Measurements from ENCODE around the gene PTPRN2.
"Not testable (repeated sequence)": the region's sequence is repeated elsewhere in the genome, so short reads cannot be mapped to it uniquely, and the experiment has no call there.

Gene PTPRN2

GRCh38 chr7:158516524-158516923 is 71.1 kb downstream of the PTPRN2 start:
- DNase-seq (ENCODE audit: low spot score), result no peak

GRCh38 chr7:158512869-158513268 is 74.8 kb downstream of the PTPRN2 start:
- DNase-seq (ENCODE audit: low spot score), result no peak

- DNase-seq (ENCODE audit: low spot score), result no peak
Measured at GRCh38 chr7:158512042-158512441, 75.6 kb downstream of the PTPRN2 start.

- peak; percentile 72 for DNase-seq (ENCODE audit: low spot score)
Measured at GRCh38 chr7:158508802-158509385, 78.7 kb downstream of the PTPRN2 start.

GRCh38 chr7:158508321-158508720 is 79.3 kb downstream of the PTPRN2 start:
- peak; percentile 73 for DNase-seq (ENCODE audit: low spot score)

GRCh38 chr7:158507917-158508316 is 79.7 kb downstream of the PTPRN2 start:
- DNase-seq (ENCODE audit: low spot score), result no peak

GRCh38 chr7:158507175-158507574 is 80.4 kb downstream of the PTPRN2 start:
- DNase-seq (ENCODE audit: low spot score), result not testable (repeated sequence)

- DNase-seq (ENCODE audit: low spot score), result no peak
Measured at GRCh38 chr7:158506626-158507025, 81.0 kb downstream of the PTPRN2 start.

GRCh38 chr7:158505683-158506082 is 81.9 kb downstream of the PTPRN2 start:
- DNase-seq (ENCODE audit: low spot score), result no peak

GRCh38 chr7:158502068-158502750 is 85.4 kb downstream of the PTPRN2 start:
- no peak for DNase-seq (ENCODE audit: low spot score)

GRCh38 chr7:158501393-158502067 is 86.1 kb downstream of the PTPRN2 start:
- DNase-seq (ENCODE audit: low spot score), result no peak

GRCh38 chr7:158500651-158501052 is 87.0 kb downstream of the PTPRN2 start:
- no peak for DNase-seq (ENCODE audit: low spot score)

GRCh38 chr7:158499082-158499455 is 88.6 kb downstream of the PTPRN2 start:
- DNase-seq (ENCODE audit: low spot score), result no peak

GRCh38 chr7:158498443-158499081 is 89.1 kb downstream of the PTPRN2 start:
- DNase-seq (ENCODE audit: low spot score), result no peak

GRCh38 chr7:158497627-158498026 is 90.0 kb downstream of the PTPRN2 start:
- no peak for DNase-seq (ENCODE audit: low spot score)

GRCh38 chr7:158495786-158496185 is 91.8 kb downstream of the PTPRN2 start:
- DNase-seq (ENCODE audit: low spot score), result no peak

- DNase-seq (ENCODE audit: low spot score), result no peak
Measured at GRCh38 chr7:158495216-158495615, 92.4 kb downstream of the PTPRN2 start.

GRCh38 chr7:158494643-158495042 is 93.0 kb downstream of the PTPRN2 start:
- peak; percentile 65 for DNase-seq (ENCODE audit: low spot score)

GRCh38 chr7:158494162-158494586 is 93.4 kb downstream of the PTPRN2 start:
- no peak for DNase-seq (ENCODE audit: low spot score)

GRCh38 chr7:158492367-158492764 is 95.3 kb downstream of the PTPRN2 start:
- peak; percentile 75 for DNase-seq (ENCODE audit: low spot score)

- no peak for DNase-seq (ENCODE audit: low spot score)
Measured at GRCh38 chr7:158491094-158491493, 96.5 kb downstream of the PTPRN2 start.

GRCh38 chr7:158490171-158490782 is 97.3 kb downstream of the PTPRN2 start:
- no peak for DNase-seq (ENCODE audit: low spot score)

Measured in putamen (tissue), 1 donor.